GM23338 (cell line): ENCODE measurements around the gene KIAA0753. TPM values are rescaled to one million over a fixed set of nuclear protein-coding genes. Genes with fewer than 3 reads are reported as not detected.
A peak's percentile ranks its signal among the peaks of the same experiment; 100 is the strongest.

ENCODE experiments used
- ATAC-seq: fragments of 200-7000 bp; cut with Tn5 transposase; 3 replicates; pipeline ENCODE4 v1.9.1; 2020
- DNase-seq: peaks from one replicate; pipeline ENCODE4 v3.0.0-alpha.2; 2015; ENCODE audit warnings: low spot score
- H2AFZ ChIP-seq: fragments of 200-600 bp; sonication (generic); 2 replicates; pipeline ENCODE4 v1.8.0; 2016; ENCODE audit warnings: antibody characterized with exemption, mild to moderate bottlenecking, moderate library complexity
- H3F3A ChIP-seq: fragments of 200-600 bp; sonication (generic); replicated peaks from 2 replicates; pipeline ENCODE4 v1.8.0; 2017; ENCODE audit warnings: antibody characterized with exemption, mixed run types, low read depth
- H3K27ac ChIP-seq: fragments of 200-600 bp; sonication (generic); 2 replicates; pipeline ENCODE4 v1.6.1; 2016; ENCODE audit warnings: low read depth
- H3K27me3 ChIP-seq: fragments of 200-600 bp; sonication (generic); 2 replicates; pipeline ENCODE4 v1.8.0; 2016; ENCODE audit warnings: mild to moderate bottlenecking, mixed run types, moderate library complexity; ENCODE audit not compliant: insufficient read depth
- H3K36me3 ChIP-seq: fragments of 200-600 bp; sonication (generic); 2 replicates; pipeline ENCODE4 v1.8.0; 2016; ENCODE audit warnings: mild to moderate bottlenecking; ENCODE audit not compliant: insufficient read depth
- H3K4me1 ChIP-seq: fragments of 200-600 bp; sonication (generic); 2 replicates; pipeline ENCODE4 v1.8.0; 2016; ENCODE audit warnings: mild to moderate bottlenecking, moderate library complexity; ENCODE audit not compliant: insufficient read depth
- H3K4me2 ChIP-seq: fragments of 200-600 bp; sonication (generic); 2 replicates; pipeline ENCODE4 v1.7.1; 2017; ENCODE audit warnings: mixed run types
- H3K4me3 ChIP-seq: fragments of 200-600 bp; sonication (generic); 2 replicates; pipeline ENCODE4 v1.6.1; 2016; ENCODE audit warnings: mixed run types
- H3K79me2 ChIP-seq: fragments of 200-600 bp; sonication (generic); replicated peaks from 2 replicates; pipeline ENCODE4 v1.8.0; 2017; ENCODE audit warnings: mild to moderate bottlenecking; ENCODE audit not compliant: insufficient read depth
- H3K9me2 ChIP-seq: fragments of 200-600 bp; sonication (generic); 2 replicates; pipeline ENCODE4 v1.8.0; 2017; ENCODE audit not compliant: insufficient read depth
- H4K20me1 ChIP-seq: fragments of 200-600 bp; sonication (generic); replicated peaks from 2 replicates; pipeline ENCODE4 v1.8.0; 2017; ENCODE audit warnings: mild to moderate bottlenecking; ENCODE audit not compliant: insufficient read depth
- H3K27ac Mint-ChIP-seq: 2 replicates; pipeline ENCODE4 v1.8.0; 2020; ENCODE audit warnings: inconsistent platforms, mild to moderate bottlenecking, moderate library complexity, mixed read lengths
- H3K27me3 Mint-ChIP-seq: 3 replicates; pipeline ENCODE4 v1.8.0; 2022; ENCODE audit warnings: low read depth, mild to moderate bottlenecking, moderate library complexity, mixed read lengths, inconsistent platforms; ENCODE audit not compliant: insufficient read depth, poor library complexity
- H3K36me3 Mint-ChIP-seq: 3 replicates; pipeline ENCODE4 v1.8.0; 2021; ENCODE audit warnings: low read depth, mild to moderate bottlenecking, inconsistent platforms, moderate library complexity, mixed read lengths
- H3K4me1 Mint-ChIP-seq: 3 replicates; pipeline ENCODE4 v1.8.0; 2020; ENCODE audit warnings: mild to moderate bottlenecking, inconsistent platforms, mixed read lengths
- H3K4me3 Mint-ChIP-seq: 3 replicates; pipeline ENCODE4 v1.8.0; 2021; ENCODE audit warnings: moderate library complexity, mild to moderate bottlenecking, inconsistent platforms, mixed read lengths
- H3K9me3 Mint-ChIP-seq: 3 replicates; pipeline ENCODE4 v1.8.0; 2020; ENCODE audit warnings: moderate library complexity, mild to moderate bottlenecking, inconsistent platforms, mixed read lengths
- CREB1 ChIP-seq: fragments of 250-450 bp; sonication (Bioruptor Pico); IDR thresholded peaks from 2 replicates; pipeline ENCODE4 v1.5.0; 2020; ENCODE audit warnings: low read depth, mild to moderate bottlenecking, moderate library complexity
- ETS1 ChIP-seq: IDR thresholded peaks from 2 replicates; pipeline ENCODE4 v1.6.1; 2016; ENCODE audit warnings: antibody characterized with exemption
- EZH2 ChIP-seq: fragments of 200-600 bp; sonication (generic); IDR thresholded peaks from one replicate; pipeline ENCODE4 v1.8.0; 2017; ENCODE audit warnings: antibody characterized with exemption, mild to moderate bottlenecking, low read depth; ENCODE audit not compliant: unreplicated experiment
- EZH2phosphoT487 ChIP-seq: fragments of 200-600 bp; sonication (generic); IDR thresholded peaks from one replicate; pipeline ENCODE4 v1.8.1; 2018; ENCODE audit warnings: antibody characterized with exemption; ENCODE audit not compliant: unreplicated experiment
- JUNB ChIP-seq: IDR thresholded peaks from one replicate; pipeline ENCODE4 v1.6.1; 2016; ENCODE audit warnings: antibody characterized with exemption; ENCODE audit not compliant: unreplicated experiment
- NANOG ChIP-seq: IDR thresholded peaks from 2 replicates; pipeline ENCODE4 v1.6.1; 2016; ENCODE audit warnings: antibody characterized with exemption, borderline replicate concordance
- POLR2AphosphoS5 ChIP-seq: IDR thresholded peaks from 2 replicates; pipeline ENCODE4 v1.6.1; 2016; ENCODE audit warnings: antibody characterized with exemption, low read depth
- REST ChIP-seq: IDR thresholded peaks from one replicate; pipeline ENCODE4 v1.6.1; 2018; ENCODE audit warnings: antibody characterized with exemption; ENCODE audit not compliant: unreplicated experiment
- STAT1 ChIP-seq: IDR thresholded peaks from one replicate; pipeline ENCODE4 v1.6.1; 2016; ENCODE audit warnings: antibody characterized with exemption; ENCODE audit not compliant: unreplicated experiment
- ZNF114 ChIP-seq: fragments of 250-450 bp; sonication (Bioruptor Pico); IDR thresholded peaks from 2 replicates; pipeline ENCODE4 v1.5.0; 2020; ENCODE audit warnings: mild to moderate bottlenecking, moderate library complexity
- ZNF331 ChIP-seq: fragments of 250-450 bp; sonication (Bioruptor Pico); IDR thresholded peaks from 2 replicates; pipeline ENCODE4 v1.5.0; 2020; ENCODE audit warnings: low read depth, mild to moderate bottlenecking, moderate library complexity
- ZNF462 ChIP-seq: fragments of 250-450 bp; sonication (Bioruptor Pico); IDR thresholded peaks from 2 replicates; pipeline ENCODE4 v1.5.0; 2020; ENCODE audit warnings: mild to moderate bottlenecking, moderate library complexity
- polyA plus RNA-seq: library from polyadenylated mRNA; unstranded; fragments of >200 nt; fragmentation: Nextera tagmentation; extraction: Ambion mirVana; gene quantifications from 2 replicates; pipeline ENCODE4 v1.2.1, GENCODE V29; 2016
- total RNA-seq: library from RNA; depleted of rRNA; stranded (reverse); fragments of >200 nt; shearing (Covaris generic); gene quantifications from 2 replicates; pipeline ENCODE4 v1.2.3, GENCODE V29; 2014
- TF ChIP-seq, protein P1 (sequence below), 2 experiments: fragments of 200-600 bp in 1 of 2; sonication (generic) in 1 of 2; conservative IDR thresholded peaks; 2 replicates each; pipeline versions ENCODE4 v1.5.1 to v1.6.1; 2016 to 2017; ENCODE audit warnings: antibody characterized with exemption in 2 of 2, low read depth in 2 of 2, mild to moderate bottlenecking in 2 of 2, moderate library complexity in 1 of 2

Gene KIAA0753
- total and polyA plus RNA-seq, 2 experiments from 2014 or later, result 6.0 to 27.8 TPM

DNA sequence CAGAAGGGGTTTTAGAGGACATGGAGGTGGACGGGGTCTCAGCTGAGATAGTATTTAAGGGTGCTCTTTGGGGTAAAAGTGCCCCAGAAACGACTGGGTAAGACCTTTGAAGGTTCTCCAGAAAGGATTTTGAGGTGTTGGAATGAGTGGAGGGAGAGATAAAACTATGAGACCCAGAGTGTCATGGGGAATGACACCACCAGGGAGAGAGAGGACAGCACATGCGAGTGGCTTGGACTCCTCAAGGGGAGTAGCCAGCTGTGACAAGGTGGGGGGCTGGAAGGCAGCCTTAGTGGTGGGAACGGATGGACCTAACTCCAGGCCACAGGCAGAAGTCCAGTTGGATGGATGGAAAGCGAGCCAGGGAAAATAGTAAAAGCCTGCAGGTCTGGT, 64.9 kb downstream of the KIAA0753 start:
- no peak for TF ChIP-seq POLR2AphosphoS5
- TF ChIP-seq EZH2, result no peak
- no peak for TF ChIP-seq ETS1
- TF ChIP-seq EZH2phosphoT487, result no peak
- no peak for TF ChIP-seq ZNF331 (CRISPR knock-in tag)
- no peak for TF ChIP-seq ZNF114 (CRISPR knock-in tag)
- no peak for TF ChIP-seq ZNF462
- TF ChIP-seq, protein P1, sequence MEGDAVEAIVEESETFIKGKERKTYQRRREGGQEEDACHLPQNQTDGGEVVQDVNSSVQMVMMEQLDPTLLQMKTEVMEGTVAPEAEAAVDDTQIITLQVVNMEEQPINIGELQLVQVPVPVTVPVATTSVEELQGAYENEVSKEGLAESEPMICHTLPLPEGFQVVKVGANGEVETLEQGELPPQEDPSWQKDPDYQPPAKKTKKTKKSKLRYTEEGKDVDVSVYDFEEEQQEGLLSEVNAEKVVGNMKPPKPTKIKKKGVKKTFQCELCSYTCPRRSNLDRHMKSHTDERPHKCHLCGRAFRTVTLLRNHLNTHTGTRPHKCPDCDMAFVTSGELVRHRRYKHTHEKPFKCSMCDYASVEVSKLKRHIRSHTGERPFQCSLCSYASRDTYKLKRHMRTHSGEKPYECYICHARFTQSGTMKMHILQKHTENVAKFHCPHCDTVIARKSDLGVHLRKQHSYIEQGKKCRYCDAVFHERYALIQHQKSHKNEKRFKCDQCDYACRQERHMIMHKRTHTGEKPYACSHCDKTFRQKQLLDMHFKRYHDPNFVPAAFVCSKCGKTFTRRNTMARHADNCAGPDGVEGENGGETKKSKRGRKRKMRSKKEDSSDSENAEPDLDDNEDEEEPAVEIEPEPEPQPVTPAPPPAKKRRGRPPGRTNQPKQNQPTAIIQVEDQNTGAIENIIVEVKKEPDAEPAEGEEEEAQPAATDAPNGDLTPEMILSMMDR (conservative IDR thresholded peaks at IDR 0.05; ENCODE audit: low read depth in 2 of 2), result no peak
- TF ChIP-seq JUNB, result no peak
- no peak for TF ChIP-seq NANOG
- TF ChIP-seq CREB1 (CRISPR knock-in tag), result no peak
- no peak for TF ChIP-seq STAT1
- no peak for TF ChIP-seq REST
- no peaks in the 10 kb centered on the region for H3K79me2 ChIP-seq
- Mint-ChIP-seq H3K36me3 (peaks cover 27% of the 10 kb centered on the region), H3K9me3 (no peaks in the 10 kb centered on the region; the same call in 2 of the 3 replicates), H3K4me1 (peaks cover 29% of the 10 kb centered on the region), H3K4me3 (no peak overlapping the region), H3K27ac (peak overlapping the region; percentile 90), H3K27me3 (peaks cover 5% of the 10 kb centered on the region)
- peaks cover 10% of the 10 kb centered on the region; the same call in 1 of the 2 replicates for H3K4me1 ChIP-seq
- DNase-seq, result no peak
- no peak overlapping the region for H3K27ac ChIP-seq
- no peaks in the 10 kb centered on the region for H4K20me1 ChIP-seq
- no peak for ATAC-seq
- H3K36me3 ChIP-seq, result no peaks in the 10 kb centered on the region
- H3F3A ChIP-seq, result no peaks in the 10 kb centered on the region
- no peak overlapping the region for H2AFZ ChIP-seq
- no peaks in the 10 kb centered on the region for H3K9me2 ChIP-seq
- H3K4me2 ChIP-seq, result no peak overlapping the region; the same call in 1 of the 2 replicates
- no peaks in the 10 kb centered on the region for H3K27me3 ChIP-seq
- H3K4me3 ChIP-seq, result no peak overlapping the region
